OCI-LY1 (cell line): ENCODE measurements around the gene PRM2.

Experiments
- EZH2 ChIP-seq: fragments of 200-600 bp; sonication (generic), shearing (Covaris generic); IDR thresholded peaks from 2 replicates; pipeline ENCODE4 v1.8.0; 2017; ENCODE audit warnings: borderline replicate concordance, mixed run types, mild to moderate bottlenecking, antibody characterized with exemption, low read length, moderate library complexity, mixed read lengths
- TF ChIP-seq, protein P1 (sequence below): fragments of 200-600 bp; sonication (generic), shearing (Covaris generic); IDR thresholded peaks from 2 replicates; pipeline ENCODE4 v1.5.1; 2017; ENCODE audit warnings: mild to moderate bottlenecking, antibody characterized with exemption, low read length, moderate library complexity, mixed read lengths

DNA sequence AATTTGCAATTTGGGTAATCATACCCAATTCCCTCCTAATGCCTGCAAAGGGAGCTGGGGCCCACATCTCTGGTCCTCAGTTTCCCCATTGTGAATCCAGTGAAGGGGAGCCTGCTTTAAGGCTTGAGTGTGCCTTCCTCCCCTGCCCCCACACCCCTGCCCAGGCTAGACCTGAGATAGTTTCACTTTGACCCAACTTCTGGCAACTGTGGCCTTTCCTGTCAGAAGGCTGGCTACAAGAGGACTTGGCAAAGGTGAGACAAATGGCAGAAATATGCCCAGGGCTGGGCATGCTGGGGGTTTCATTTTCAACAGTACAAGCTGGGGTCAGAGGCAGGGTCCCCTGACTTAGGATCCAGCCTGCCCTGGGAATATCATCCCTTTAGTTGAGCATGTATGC is 30.3 kb downstream of the PRM2 start:
- TF ChIP-seq, protein P1, sequence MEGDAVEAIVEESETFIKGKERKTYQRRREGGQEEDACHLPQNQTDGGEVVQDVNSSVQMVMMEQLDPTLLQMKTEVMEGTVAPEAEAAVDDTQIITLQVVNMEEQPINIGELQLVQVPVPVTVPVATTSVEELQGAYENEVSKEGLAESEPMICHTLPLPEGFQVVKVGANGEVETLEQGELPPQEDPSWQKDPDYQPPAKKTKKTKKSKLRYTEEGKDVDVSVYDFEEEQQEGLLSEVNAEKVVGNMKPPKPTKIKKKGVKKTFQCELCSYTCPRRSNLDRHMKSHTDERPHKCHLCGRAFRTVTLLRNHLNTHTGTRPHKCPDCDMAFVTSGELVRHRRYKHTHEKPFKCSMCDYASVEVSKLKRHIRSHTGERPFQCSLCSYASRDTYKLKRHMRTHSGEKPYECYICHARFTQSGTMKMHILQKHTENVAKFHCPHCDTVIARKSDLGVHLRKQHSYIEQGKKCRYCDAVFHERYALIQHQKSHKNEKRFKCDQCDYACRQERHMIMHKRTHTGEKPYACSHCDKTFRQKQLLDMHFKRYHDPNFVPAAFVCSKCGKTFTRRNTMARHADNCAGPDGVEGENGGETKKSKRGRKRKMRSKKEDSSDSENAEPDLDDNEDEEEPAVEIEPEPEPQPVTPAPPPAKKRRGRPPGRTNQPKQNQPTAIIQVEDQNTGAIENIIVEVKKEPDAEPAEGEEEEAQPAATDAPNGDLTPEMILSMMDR, result no peak
- no peak for TF ChIP-seq EZH2
